Regular cardiac myocyte (primary cell): ENCODE results near the gene PEX11G. TPM values are rescaled to one million over a fixed set of nuclear protein-coding genes. Genes with fewer than 3 reads are reported as not detected.

Source experiments
- total RNA-seq: library from RNA; depleted of rRNA; stranded (reverse); fragments of >200 nt; gene quantifications from 2 replicates; pipeline ENCODE4 v1.2.3, GENCODE V29; 2014

PEX11G gene
- total RNA-seq: 1.5 and 6.2 TPM in 2 replicates

GRCh38 chr19:7488736-7489353, at the start of gene PEX11G:
TSS of gene PEX11G (minus strand) at chr19:7489035. CDS start at chr19:7489010, 25 bp downstream.

GRCh38 chr19:7535047-7535997, 46.5 kb upstream of the PEX11G start, which contains the start of gene PNPLA6:
TSS of gene PNPLA6 (plus strand) at chr19:7535717. CDS start at chr19:7535789, 72 bp downstream.

GRCh38 chr19:7522072-7522922, 33.5 kb upstream of the PEX11G start, which contains the start of gene MCOLN1:
TSS of gene MCOLN1 (plus strand) at chr19:7522624. CDS start at chr19:7522751, 127 bp downstream.

GRCh38 chr19:7515645-7516151, 26.9 kb upstream of the PEX11G start, which contains the start of gene ZNF358:
TSS of gene ZNF358 (plus strand) at chr19:7516103. CDS start at chr19:7519243, 3,140 bp downstream.

Other genes with a start within 250 kb of the PEX11G start
- gene INSR, start 194.6 kb downstream of the PEX11G start, total RNA-seq: 13.2 and 40.0 TPM in 2 replicates
- gene ARHGEF18, start 140.1 kb downstream of the PEX11G start, total RNA-seq: 32.6 and 32.7 TPM in 2 replicates
- gene ZNF358, start 27.1 kb upstream of the PEX11G start, total RNA-seq: 6.7 and 10.4 TPM in 2 replicates
- gene MCOLN1, start 33.6 kb upstream of the PEX11G start, total RNA-seq: 3.1 and 4.2 TPM in 2 replicates
- gene PNPLA6, start 46.7 kb upstream of the PEX11G start, total RNA-seq: 61.4 and 80.3 TPM in 2 replicates
- not detected in 2 replicates for gene CAMSAP3, start 106.8 kb upstream of the PEX11G start, total RNA-seq
- gene XAB2, start 140.5 kb upstream of the PEX11G start, total RNA-seq: 14.9 and 30.3 TPM in 2 replicates
- gene PET100, start 140.8 kb upstream of the PEX11G start, total RNA-seq: 9.6 and 14.6 TPM in 2 replicates
- not detected in 2 replicates for gene PCP2, start 144.7 kb upstream of the PEX11G start, total RNA-seq
- 32.1 and 51.8 TPM in 2 replicates for gene STXBP2, start 148.1 kb upstream of the PEX11G start, total RNA-seq
- not detected in 2 replicates for gene RETN, start 180.0 kb upstream of the PEX11G start, total RNA-seq
- not detected in 2 replicates for gene MCEMP1, start 188.1 kb upstream of the PEX11G start, total RNA-seq
- 42.8 and 84.9 TPM in 2 replicates for gene TRAPPC5, start 191.8 kb upstream of the PEX11G start, total RNA-seq
- not detected in 2 replicates for gene FCER2, start 213.1 kb upstream of the PEX11G start, total RNA-seq
- not detected in 2 replicates for gene CLEC4G, start 243.1 kb upstream of the PEX11G start, total RNA-seq